HEK293 (cell line): ENCODE data around the gene PNMA6F.

Experiments
- CTCF ChIA-PET: fragments of 350-600 bp; formaldehyde crosslinking; extraction: SDS; loops from one replicate; lab custom pipeline; 2021; ENCODE audit warnings: antibody characterized with exemption; lab: Yijun Ruan, JAX
- POLR2A ChIA-PET: fragments of 300-600 bp; formaldehyde crosslinking; extraction: SDS; loops from one replicate; lab custom pipeline; 2020; ENCODE audit warnings: antibody characterized with exemption, inconsistent platforms; lab: Yijun Ruan, JAX
- H3K27ac ChIP-seq: fragments of 200-500 bp; sonication (Bioruptor generic); 2 replicates; pipeline ENCODE4 v1.5.1; 2014; ENCODE audit warnings: low read depth, low read length, control low read depth, inconsistent platforms; ENCODE audit errors: extremely low read depth
- H3K36me3 ChIP-seq, 2 experiments: fragments of 200-500 bp in 1 of 2; sonication (Bioruptor generic) in 1 of 2; 1 replicate in 1 of 2; 2 replicates in 1 of 2; pipeline ENCODE4 v1.5.1; 2014 to 2017; ENCODE audit warnings: inconsistent platforms in 2 of 2, low read length in 2 of 2; ENCODE audit not compliant: control insufficient read depth in 2 of 2, insufficient read depth in 1 of 2
- H3K4me1 ChIP-seq: fragments of 200-500 bp; sonication (Bioruptor generic); 2 replicates; pipeline ENCODE4 v1.5.1; 2014; ENCODE audit warnings: mild to moderate bottlenecking, low read length, inconsistent platforms; ENCODE audit not compliant: control insufficient read depth, insufficient read depth
- H3K4me3 ChIP-seq: 2 replicates; pipeline ENCODE4 v1.5.1; 2011; ENCODE audit warnings: low read depth, mild to moderate bottlenecking, control low read depth, low read length, moderate library complexity
- H3K9me3 ChIP-seq: fragments of 200-500 bp; sonication (Bioruptor generic); 2 replicates; pipeline ENCODE4 v1.5.1; 2014; ENCODE audit warnings: low read depth, low read length, inconsistent platforms; ENCODE audit not compliant: control insufficient read depth, insufficient read depth
- KLF1 ChIP-seq: fragments of 450-650 bp; formaldehyde crosslinking; IDR thresholded peaks from 2 replicates; pipeline ENCODE4 v1.5.1; 2016; ENCODE audit warnings: missing biosample characterization, missing genetic modification characterization
- OVOL3 ChIP-seq: fragments of 450-650 bp; formaldehyde crosslinking; IDR thresholded peaks from 2 replicates; pipeline ENCODE4 v1.5.1; 2016; ENCODE audit warnings: missing biosample characterization, missing genetic modification characterization
- SETDB1 ChIP-seq: IDR thresholded peaks from one replicate; pipeline ENCODE4 v1.6.1; 2017; ENCODE audit warnings: mild to moderate bottlenecking, low read length, moderate library complexity, mixed read lengths; ENCODE audit not compliant: insufficient read length
- TRIM28 ChIP-seq: IDR thresholded peaks from 2 replicates; pipeline ENCODE4 v1.6.1; 2011; ENCODE audit warnings: low read length, control low read depth, borderline replicate concordance
- YY1 ChIP-seq: fragments of 450-650 bp; formaldehyde crosslinking; IDR thresholded peaks from 2 replicates; pipeline ENCODE4 v1.5.1; 2018; ENCODE audit warnings: missing biosample characterization, missing genetic modification characterization
- ZBTB10 ChIP-seq: fragments of 450-650 bp; formaldehyde crosslinking; IDR thresholded peaks from 2 replicates; pipeline ENCODE4 v1.5.1; 2016; ENCODE audit warnings: missing biosample characterization, missing genetic modification characterization
- ZNF112 ChIP-seq: fragments of 450-650 bp; formaldehyde crosslinking; IDR thresholded peaks from 2 replicates; pipeline ENCODE4 v1.5.0; 2017; ENCODE audit warnings: missing biosample characterization, missing genetic modification characterization
- ZNF132 ChIP-seq: fragments of 450-650 bp; formaldehyde crosslinking; IDR thresholded peaks from 2 replicates; pipeline ENCODE4 v1.5.1; 2017; ENCODE audit warnings: missing biosample characterization, missing genetic modification characterization, borderline replicate concordance
- ZNF214 ChIP-seq: fragments of 450-650 bp; formaldehyde crosslinking; IDR thresholded peaks from 2 replicates; pipeline ENCODE4 v1.5.1; 2017; ENCODE audit warnings: missing biosample characterization, mild to moderate bottlenecking, missing genetic modification characterization, borderline replicate concordance
- ZNF239 ChIP-seq: fragments of 450-650 bp; formaldehyde crosslinking; IDR thresholded peaks from 2 replicates; pipeline ENCODE4 v1.5.1; 2016; ENCODE audit warnings: missing biosample characterization, missing genetic modification characterization
- ZNF274 ChIP-seq, 2 experiments: fragments of 200-500 bp in 1 of 2; fragments of 450-650 bp in 1 of 2; sonication (Bioruptor generic) in 1 of 2; formaldehyde crosslinking in 1 of 2; IDR thresholded peaks; 2 replicates each; pipeline versions ENCODE4 v1.5.1 to v1.6.1; 2014 to 2016; ENCODE audit warnings: borderline replicate concordance in 1 of 2, inconsistent platforms in 1 of 2, low read length in 1 of 2, missing biosample characterization in 1 of 2, missing genetic modification characterization in 1 of 2
- ZNF280D ChIP-seq: fragments of 450-650 bp; formaldehyde crosslinking; IDR thresholded peaks from 2 replicates; pipeline ENCODE4 v1.5.1; 2016; ENCODE audit warnings: missing biosample characterization, missing genetic modification characterization
- ZNF292 ChIP-seq: fragments of 450-650 bp; formaldehyde crosslinking; IDR thresholded peaks from 2 replicates; pipeline ENCODE4 v1.5.1; 2016; ENCODE audit warnings: low read depth, missing biosample characterization, missing genetic modification characterization, borderline replicate concordance
- ZNF394 ChIP-seq: fragments of 450-650 bp; formaldehyde crosslinking; IDR thresholded peaks from 2 replicates; pipeline ENCODE4 v1.5.1; 2016; ENCODE audit warnings: missing biosample characterization, missing genetic modification characterization, mild to moderate bottlenecking, moderate library complexity, borderline replicate concordance
- ZNF404 ChIP-seq: fragments of 450-650 bp; formaldehyde crosslinking; IDR thresholded peaks from 2 replicates; pipeline ENCODE4 v1.5.1; 2017; ENCODE audit warnings: missing biosample characterization, missing genetic modification characterization
- ZNF423 ChIP-seq: fragments of 450-650 bp; formaldehyde crosslinking; IDR thresholded peaks from 2 replicates; pipeline ENCODE4 v1.5.1; 2016; ENCODE audit warnings: missing biosample characterization, missing genetic modification characterization
- ZNF433 ChIP-seq: fragments of 450-650 bp; formaldehyde crosslinking; IDR thresholded peaks from 2 replicates; pipeline ENCODE4 v1.5.1; 2016; ENCODE audit warnings: missing biosample characterization, missing genetic modification characterization, low read depth
- ZNF473 ChIP-seq: fragments of 450-650 bp; formaldehyde crosslinking; IDR thresholded peaks from 2 replicates; pipeline ENCODE4 v1.5.1; 2017; ENCODE audit warnings: missing biosample characterization, missing genetic modification characterization
- ZNF48 ChIP-seq: fragments of 450-650 bp; formaldehyde crosslinking; IDR thresholded peaks from 2 replicates; pipeline ENCODE4 v1.5.1; 2016; ENCODE audit warnings: missing biosample characterization, missing genetic modification characterization
- ZNF585B ChIP-seq: fragments of 450-650 bp; formaldehyde crosslinking; IDR thresholded peaks from 2 replicates; pipeline ENCODE4 v1.5.1; 2016; ENCODE audit warnings: missing biosample characterization, missing genetic modification characterization
- ZNF664 ChIP-seq: fragments of 450-650 bp; formaldehyde crosslinking; IDR thresholded peaks from 2 replicates; pipeline ENCODE4 v1.5.1; 2016; ENCODE audit warnings: missing biosample characterization, missing genetic modification characterization
- ZNF776 ChIP-seq: fragments of 450-650 bp; formaldehyde crosslinking; IDR thresholded peaks from 2 replicates; pipeline ENCODE4 v1.5.0; 2017; ENCODE audit warnings: missing biosample characterization, missing genetic modification characterization, borderline replicate concordance
- ZNF785 ChIP-seq: fragments of 450-650 bp; formaldehyde crosslinking; IDR thresholded peaks from 2 replicates; pipeline ENCODE4 v1.5.1; 2016; ENCODE audit warnings: missing biosample characterization, missing genetic modification characterization
- TF ChIP-seq, protein P1 (sequence below): fragments of 450-650 bp; formaldehyde crosslinking; IDR thresholded peaks from 2 replicates; pipeline ENCODE4 v1.5.1; 2016; ENCODE audit warnings: missing biosample characterization, missing genetic modification characterization
- TF ChIP-seq, protein P2 (sequence below): fragments of 450-650 bp; formaldehyde crosslinking; IDR thresholded peaks from 2 replicates; pipeline ENCODE4 v1.5.1; 2017; ENCODE audit warnings: missing biosample characterization, missing genetic modification characterization

PNMA6F gene

GRCh38 chrX:153357877-153358276 lies 36.3 kb upstream of the PNMA6F start:
- ChIA-PET CTCF (no interaction called here), POLR2A (no interaction called here)
- Histone ChIP-seq H3K36me3 (no peaks in the 10 kb centered on the region), H3K4me3 (no peak overlapping the region), H3K27ac (no peak overlapping the region), H3K9me3 (no peaks in the 10 kb centered on the region), H3K4me1 (no peaks in the 10 kb centered on the region; the same call in 1 of the 2 replicates)
- TF ChIP-seq, protein P1, sequence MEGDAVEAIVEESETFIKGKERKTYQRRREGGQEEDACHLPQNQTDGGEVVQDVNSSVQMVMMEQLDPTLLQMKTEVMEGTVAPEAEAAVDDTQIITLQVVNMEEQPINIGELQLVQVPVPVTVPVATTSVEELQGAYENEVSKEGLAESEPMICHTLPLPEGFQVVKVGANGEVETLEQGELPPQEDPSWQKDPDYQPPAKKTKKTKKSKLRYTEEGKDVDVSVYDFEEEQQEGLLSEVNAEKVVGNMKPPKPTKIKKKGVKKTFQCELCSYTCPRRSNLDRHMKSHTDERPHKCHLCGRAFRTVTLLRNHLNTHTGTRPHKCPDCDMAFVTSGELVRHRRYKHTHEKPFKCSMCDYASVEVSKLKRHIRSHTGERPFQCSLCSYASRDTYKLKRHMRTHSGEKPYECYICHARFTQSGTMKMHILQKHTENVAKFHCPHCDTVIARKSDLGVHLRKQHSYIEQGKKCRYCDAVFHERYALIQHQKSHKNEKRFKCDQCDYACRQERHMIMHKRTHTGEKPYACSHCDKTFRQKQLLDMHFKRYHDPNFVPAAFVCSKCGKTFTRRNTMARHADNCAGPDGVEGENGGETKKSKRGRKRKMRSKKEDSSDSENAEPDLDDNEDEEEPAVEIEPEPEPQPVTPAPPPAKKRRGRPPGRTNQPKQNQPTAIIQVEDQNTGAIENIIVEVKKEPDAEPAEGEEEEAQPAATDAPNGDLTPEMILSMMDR (tag by site-specific recombination): no peak
- no peak for TF ChIP-seq ZNF280D (tag by site-specific recombination)
- peak; percentile 97 for TF ChIP-seq ZNF585B (tag by site-specific recombination)
- no peak for TF ChIP-seq ZNF112 (tag by site-specific recombination)
- no peak for TF ChIP-seq ZBTB10 (tag by site-specific recombination)
- no peak for TF ChIP-seq YY1 (tag by site-specific recombination)
- TF ChIP-seq SETDB1: peak; percentile 29

DNA sequence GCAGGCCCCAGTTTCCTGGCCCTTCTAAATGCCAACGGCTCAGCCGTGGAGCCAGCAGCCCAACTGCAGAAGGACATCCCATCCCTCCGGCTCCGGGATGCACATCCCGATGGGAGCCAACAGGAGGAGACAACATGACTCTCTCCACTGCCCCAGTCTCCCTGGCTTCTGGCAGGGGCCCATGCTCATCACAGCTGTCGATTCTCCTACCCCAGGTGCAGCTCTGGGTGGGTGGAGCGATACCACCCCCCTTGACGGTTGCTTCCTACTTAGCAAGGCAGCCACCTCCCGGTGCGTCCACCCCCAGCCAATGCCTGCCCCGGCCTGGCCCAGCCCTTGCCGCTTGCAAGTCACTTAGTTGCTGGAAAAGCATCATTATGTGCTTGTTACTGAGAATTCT lies 31.8 kb upstream of the PNMA6F start:
- TF ChIP-seq, protein P2, sequence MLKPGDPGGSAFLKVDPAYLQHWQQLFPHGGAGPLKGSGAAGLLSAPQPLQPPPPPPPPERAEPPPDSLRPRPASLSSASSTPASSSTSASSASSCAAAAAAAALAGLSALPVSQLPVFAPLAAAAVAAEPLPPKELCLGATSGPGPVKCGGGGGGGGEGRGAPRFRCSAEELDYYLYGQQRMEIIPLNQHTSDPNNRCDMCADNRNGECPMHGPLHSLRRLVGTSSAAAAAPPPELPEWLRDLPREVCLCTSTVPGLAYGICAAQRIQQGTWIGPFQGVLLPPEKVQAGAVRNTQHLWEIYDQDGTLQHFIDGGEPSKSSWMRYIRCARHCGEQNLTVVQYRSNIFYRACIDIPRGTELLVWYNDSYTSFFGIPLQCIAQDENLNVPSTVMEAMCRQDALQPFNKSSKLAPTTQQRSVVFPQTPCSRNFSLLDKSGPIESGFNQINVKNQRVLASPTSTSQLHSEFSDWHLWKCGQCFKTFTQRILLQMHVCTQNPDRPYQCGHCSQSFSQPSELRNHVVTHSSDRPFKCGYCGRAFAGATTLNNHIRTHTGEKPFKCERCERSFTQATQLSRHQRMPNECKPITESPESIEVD (tag by site-specific recombination): no peak
- TF ChIP-seq ZNF48 (tag by site-specific recombination): no peak
- TF ChIP-seq ZNF664: no peak
- no peak for TF ChIP-seq ZNF785
- TF ChIP-seq ZNF394 (tag by site-specific recombination): no peak
- TF ChIP-seq ZNF473 (tag by site-specific recombination): no peak
- no peak for TF ChIP-seq ZNF433
- TF ChIP-seq KLF1: no peak
- no peak for TF ChIP-seq ZNF239 (tag by site-specific recombination)
- TF ChIP-seq ZNF776 (tag by site-specific recombination): no peak
- TF ChIP-seq ZNF423 (tag by site-specific recombination): no peak
- TF ChIP-seq ZNF404 (tag by site-specific recombination): no peak
- TF ChIP-seq OVOL3 (tag by site-specific recombination): no peak
- no peak for TF ChIP-seq ZNF292
- no peak for TF ChIP-seq TRIM28
- TF ChIP-seq ZNF132 (tag by site-specific recombination): no peak
- no peak for TF ChIP-seq ZNF274 (IDR thresholded peaks at IDR 0.05; ENCODE audit: low read length)
- TF ChIP-seq ZNF274 (tag by site-specific recombination; IDR thresholded peaks at IDR 0.05; ENCODE audit: borderline replicate concordance): no peak
- no peak for TF ChIP-seq ZNF214 (tag by site-specific recombination)
- CTCF ChIA-PET: interaction anchor here (0.6 to 1.1 kb wide), 2 partner anchors 8 to 9 kb away, joined by 3 to 4 read pairs; no protein-coding TSS in a partner anchor
- H3K9me3 ChIP-seq: no peaks in the 10 kb centered on the region
- no peak overlapping the region for H3K27ac ChIP-seq
- no peaks in the 10 kb centered on the region for H3K4me1 ChIP-seq
- H3K4me3 ChIP-seq: no peak overlapping the region
- peaks cover 3 to 31% of the 10 kb centered on the region in 2 experiments; a peak in 2 of 3 replicates for H3K36me3 ChIP-seq
- POLR2A ChIA-PET: interaction anchor here (1.1 kb wide), 1 partner anchor 19 kb away, joined by 3 read pairs; the partner anchor contains the start of gene ZNF275
